GM18508 (cell line): ENCODE results near the gene DIP2A.

ENCODE experiments used
- ATAC-seq: cut with Tn5 transposase; IDR thresholded peaks from one replicate; pipeline ENCODE4 v1.9.1; 2021; ENCODE audit warnings: moderate number of reproducible peaks; ENCODE audit not compliant: insufficient read depth, unreplicated experiment

The DIP2A gene

GRCh38 chr21:46613391-46613790 lies 154.7 kb downstream of the DIP2A start:
- ATAC-seq, result no peak

GRCh38 chr21:46616050-46616449 lies 157.4 kb downstream of the DIP2A start:
- no peak for ATAC-seq

- no peak for ATAC-seq
Measured at GRCh38 chr21:46616656-46617055, 158.0 kb downstream of the DIP2A start.

GRCh38 chr21:46617267-46618051 lies 158.8 kb downstream of the DIP2A start:
- no peak for ATAC-seq

- ATAC-seq, result no peak
Measured at GRCh38 chr21:46618738-46619379, 160.2 kb downstream of the DIP2A start.
